ENCODE data around the gene UGT8.

UGT8 gene

DNA sequence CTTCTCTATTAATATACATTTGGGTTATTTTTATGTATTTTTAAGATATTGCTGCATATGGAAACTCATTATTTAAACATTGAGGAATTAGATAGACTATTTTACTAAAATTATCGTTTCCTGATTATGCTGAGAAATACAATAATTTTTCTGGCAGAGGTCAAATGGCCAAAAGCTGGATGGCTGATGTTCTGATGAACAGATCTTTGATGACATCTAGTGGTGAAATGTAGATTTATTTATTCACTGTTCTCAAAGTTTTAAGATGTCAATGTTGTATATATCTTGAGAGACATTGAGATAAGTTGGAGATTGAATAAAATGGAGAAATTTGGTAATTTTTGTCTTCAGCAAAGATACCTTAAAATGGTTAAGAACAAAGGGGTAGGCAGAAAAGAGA, 96.2 kb downstream of the UGT8 start:
- DNase-seq = peak in 1 of 2 experiments; percentile 31

DNA sequence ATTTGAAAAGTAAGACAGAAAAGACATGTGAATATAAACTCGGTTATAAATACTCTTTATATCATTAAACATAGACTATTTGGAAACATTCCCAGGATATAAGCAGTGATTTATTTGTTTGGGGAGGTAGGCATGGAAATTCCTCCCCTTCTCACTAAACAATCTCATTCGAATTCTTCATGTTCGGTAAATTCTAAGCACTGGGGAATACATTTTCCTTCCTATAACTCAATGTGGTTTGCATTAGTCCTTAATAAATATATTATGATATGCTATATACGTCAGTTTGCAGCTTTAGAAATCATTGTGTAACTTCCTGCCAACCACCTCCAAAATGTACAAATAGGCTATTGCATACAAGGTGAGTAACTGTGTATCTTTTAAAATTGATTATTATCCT, 99.6 kb downstream of the UGT8 start:
- DNase-seq = no peak

DNA sequence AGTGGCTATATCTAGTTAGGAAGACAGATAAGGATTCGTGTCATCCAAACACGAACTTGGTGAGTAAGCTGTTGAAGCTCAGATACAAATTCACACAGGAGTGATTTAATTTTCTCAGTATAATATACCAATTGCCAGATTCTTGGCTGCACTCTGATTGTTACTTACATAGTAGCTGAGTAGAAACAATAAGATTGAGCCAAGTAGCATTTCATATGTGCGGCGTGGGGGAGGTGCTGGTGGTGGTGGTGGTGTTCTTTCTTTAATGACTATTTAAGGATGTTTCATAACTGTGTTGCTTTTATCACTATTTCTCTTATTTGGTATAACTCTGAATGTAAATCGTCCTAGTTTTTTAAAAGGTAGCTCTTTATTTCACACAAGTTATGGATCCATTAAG, 102.9 kb downstream of the UGT8 start:
- DNase-seq = no peak

DNA sequence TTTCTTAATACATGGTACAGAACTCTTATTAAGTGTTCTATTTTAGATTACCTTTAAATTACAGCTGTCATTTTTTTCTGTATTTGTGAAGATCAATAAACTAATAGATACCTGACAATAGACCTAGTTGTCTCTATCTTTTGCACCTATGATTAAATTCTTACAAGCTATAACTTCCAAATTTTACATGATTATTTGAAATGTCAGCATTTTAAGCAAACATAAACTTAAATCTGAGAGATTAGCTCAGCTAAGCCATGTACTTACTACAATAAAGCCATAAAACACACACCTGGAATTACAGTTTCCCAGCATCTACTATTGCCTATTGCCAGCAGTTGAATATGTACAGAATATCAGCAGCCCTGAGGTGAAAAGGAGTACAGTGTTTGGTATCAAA, 118.8 kb downstream of the UGT8 start:
- DNase-seq = no peak

DNA sequence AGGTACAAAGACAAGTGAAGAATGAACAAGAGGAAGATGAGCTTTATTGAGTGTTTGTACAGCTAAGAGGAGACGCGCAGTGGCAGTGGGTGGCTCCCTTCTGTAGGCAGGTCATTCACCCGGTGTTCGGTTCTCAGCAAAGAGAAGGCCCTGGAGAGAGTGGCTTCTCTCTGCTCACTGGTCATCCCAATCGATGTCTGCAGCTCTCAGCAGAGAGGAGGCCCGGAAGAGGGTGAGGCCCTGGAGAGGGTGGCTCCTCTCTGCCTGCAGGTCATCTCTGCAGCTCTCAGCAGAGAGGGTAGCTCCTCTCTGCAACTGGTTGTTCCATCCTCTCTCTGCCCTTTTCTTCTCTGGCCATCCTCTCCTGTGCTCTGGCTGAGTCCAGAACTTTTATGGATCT, 126.5 kb downstream of the UGT8 start:
- DNase-seq = no peak

DNA sequence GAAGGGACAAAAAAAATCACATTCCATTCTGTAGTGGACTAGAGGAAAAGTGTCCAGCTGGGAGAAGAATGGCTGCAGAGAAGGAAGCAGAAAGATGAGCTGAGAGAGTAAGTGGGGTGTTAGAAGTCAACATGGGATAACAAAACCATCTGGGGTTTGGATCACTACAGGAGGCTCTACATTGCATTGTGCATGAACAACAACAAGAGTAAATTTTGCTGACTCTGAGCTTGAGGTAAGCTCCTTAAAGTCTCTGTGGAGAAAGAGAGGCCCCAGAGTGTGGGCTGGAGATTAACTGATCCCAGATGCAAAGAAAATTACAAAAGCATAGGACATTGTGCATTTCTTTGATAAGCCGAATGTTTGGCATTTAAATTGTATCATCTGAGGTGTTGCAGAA, 128.9 kb downstream of the UGT8 start:
- DNase-seq = no peak
